ENCODE results near the gene TREML1.

DNA sequence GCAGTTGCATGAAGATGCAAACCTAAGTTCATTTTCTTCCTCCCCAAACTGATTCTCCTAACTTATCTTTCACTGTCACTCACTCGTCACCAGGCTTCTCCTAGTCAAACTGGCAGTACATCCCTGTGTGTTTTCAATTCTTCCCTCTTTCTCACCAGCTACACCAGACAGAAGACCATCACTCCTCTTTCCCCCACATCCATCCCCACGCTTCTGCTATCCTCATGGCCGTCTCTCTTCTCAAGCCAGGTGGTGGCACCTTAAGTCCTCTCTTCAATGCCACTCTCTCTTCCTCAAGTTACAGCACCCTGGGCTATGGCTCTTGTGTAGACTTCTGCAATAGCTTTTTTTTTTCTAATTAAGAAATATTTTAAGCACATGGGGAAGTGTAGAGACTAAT, 23.1 kb upstream of the TREML1 start:
- TF ChIP-seq EZH2phosphoT487 (IDR thresholded peaks at IDR 0.05; ENCODE audit: insufficient read depth, low read depth) (no peak), EZH2 (IDR thresholded peaks at IDR 0.05; ENCODE audit: insufficient read depth, poor library complexity, severe bottlenecking) (no peak)
